GM18519 (cell line): ENCODE data around the gene PKP4.

Experiments
- ATAC-seq: cut with Tn5 transposase; IDR thresholded peaks from one replicate; pipeline ENCODE4 v1.9.1; 2021; ENCODE audit warnings: mild to moderate bottlenecking, moderate library complexity; ENCODE audit not compliant: unreplicated experiment, low FRiP score

PKP4 gene

GRCh38 chr2:158495175-158495574 lies 38.4 kb downstream of the PKP4 start:
- ATAC-seq: no peak

- ATAC-seq: no peak
These were observed 40.2 kb downstream of the PKP4 start for GRCh38 chr2:158496986-158497385.

GRCh38 chr2:158497486-158497885 lies 40.7 kb downstream of the PKP4 start:
- ATAC-seq: no peak

- ATAC-seq: no peak
These were observed 41.4 kb downstream of the PKP4 start for GRCh38 chr2:158498043-158498748.

GRCh38 chr2:158498749-158499136 lies 42.0 kb downstream of the PKP4 start:
- no peak for ATAC-seq

GRCh38 chr2:158499383-158499782 lies 42.6 kb downstream of the PKP4 start:
- ATAC-seq: no peak

GRCh38 chr2:158500333-158500732 lies 43.6 kb downstream of the PKP4 start:
- ATAC-seq: no peak

- ATAC-seq: no peak
These were observed 44.5 kb downstream of the PKP4 start for GRCh38 chr2:158501301-158501700.

- ATAC-seq: no peak
These were observed 46.2 kb downstream of the PKP4 start for GRCh38 chr2:158502974-158503373.

GRCh38 chr2:158504088-158504487 lies 47.3 kb downstream of the PKP4 start:
- no peak for ATAC-seq

GRCh38 chr2:158505448-158505934 lies 48.7 kb downstream of the PKP4 start:
- ATAC-seq: no peak

- ATAC-seq: no peak
These were observed 50.4 kb downstream of the PKP4 start for GRCh38 chr2:158507141-158507540.

- ATAC-seq: no peak
These were observed 50.9 kb downstream of the PKP4 start for GRCh38 chr2:158507679-158508078.

GRCh38 chr2:158509928-158510797 lies 53.4 kb downstream of the PKP4 start:
- ATAC-seq: no peak

GRCh38 chr2:158510887-158511286 lies 54.1 kb downstream of the PKP4 start:
- ATAC-seq: no peak

GRCh38 chr2:158511706-158512105 lies 55.0 kb downstream of the PKP4 start:
- no peak for ATAC-seq

GRCh38 chr2:158512323-158512722 lies 55.6 kb downstream of the PKP4 start:
- ATAC-seq: no peak

GRCh38 chr2:158513841-158514240 lies 57.1 kb downstream of the PKP4 start:
- ATAC-seq: no peak

GRCh38 chr2:158518084-158518483 lies 61.3 kb downstream of the PKP4 start:
- no peak for ATAC-seq

- ATAC-seq: no peak
These were observed 62.7 kb downstream of the PKP4 start for GRCh38 chr2:158519481-158519880.

GRCh38 chr2:158529379-158530259 lies 72.9 kb downstream of the PKP4 start:
- ATAC-seq: no peak
